GM12865 (cell line): ENCODE measurements around the gene ADCY4.

Source experiments
- DNase-seq: peaks from one replicate; pipeline ENCODE4 v3.0.0; 2010; ENCODE audit warnings: low read depth
- H3K4me3 ChIP-seq: 2 replicates; pipeline ENCODE4 v1.5.1; 2011; ENCODE audit warnings: mild to moderate bottlenecking, low read depth, low read length, control low read depth
- CTCF ChIP-seq: IDR thresholded peaks from 2 replicates; pipeline ENCODE4 v1.5.1; 2011; ENCODE audit warnings: low read length, control low read depth, low read depth, inconsistent platforms; ENCODE audit not compliant: insufficient read depth; ENCODE audit errors: missing control alignments

The ADCY4 gene

GRCh38 chr14:24280797-24281460 is 53.9 kb downstream of the ADCY4 start:
- no peak for TF ChIP-seq CTCF
- DNase-seq: no peak

GRCh38 chr14:24279301-24280186 is 55.3 kb downstream of the ADCY4 start:
- TF ChIP-seq CTCF: peak; percentile 16
- H3K4me3 ChIP-seq: no peak overlapping the region; the same call in none of the 2 replicates
- DNase-seq: peak; percentile 77

More at GRCh38 chr14:24280797-24281460, 53.9 kb downstream of the ADCY4 start:
- H3K4me3 ChIP-seq: no peak overlapping the region

- H3K4me3 ChIP-seq: no peak overlapping the region
- no peak for DNase-seq
- TF ChIP-seq CTCF: no peak
Observed at GRCh38 chr14:24278424-24278823, 56.4 kb downstream of the ADCY4 start.

GRCh38 chr14:24277606-24278321 is 57.1 kb downstream of the ADCY4 start:
- no peak for DNase-seq
- no peak for TF ChIP-seq CTCF
- no peak overlapping the region for H3K4me3 ChIP-seq

GRCh38 chr14:24277071-24277470 is 57.8 kb downstream of the ADCY4 start:
- no peak for DNase-seq
- no peak overlapping the region for H3K4me3 ChIP-seq
- no peak for TF ChIP-seq CTCF

- peak; percentile 86 for DNase-seq
- no peak for TF ChIP-seq CTCF
- peak overlapping the region; percentile 21 for H3K4me3 ChIP-seq
Observed at GRCh38 chr14:24274101-24274543, 60.7 kb downstream of the ADCY4 start.
